Subcutaneous abdominal adipose tissue (tissue), 5 donors: ENCODE measurements around the gene LYL1.
A peak's percentile ranks its signal among the peaks of the same experiment; 100 is the strongest.

Experiments
- H3K27ac ChIP-seq: one replicate; pipeline ENCODE4 v1.7.0; 2013; ENCODE audit warnings: low read depth, mild to moderate bottlenecking, inconsistent platforms, low read length, moderate library complexity
- H3K27me3 ChIP-seq, 5 donors: one replicate each; pipeline ENCODE4 v1.7.0; 2013; ENCODE audit warnings: low read length in 5 of 5, inconsistent platforms in 1 of 5; ENCODE audit not compliant: control insufficient read depth in 5 of 5, insufficient read depth in 4 of 5
- H3K36me3 ChIP-seq, 5 donors: one replicate each; pipeline ENCODE4 v1.7.0; 2013; ENCODE audit warnings: low read length in 5 of 5; ENCODE audit not compliant: control insufficient read depth in 5 of 5, insufficient read depth in 5 of 5
- H3K4me1 ChIP-seq, 5 donors: one replicate each; pipeline ENCODE4 v1.7.0; 2013; ENCODE audit warnings: low read length in 5 of 5, mild to moderate bottlenecking in 3 of 5, moderate library complexity in 1 of 5; ENCODE audit not compliant: control insufficient read depth in 5 of 5, insufficient read depth in 5 of 5
- H3K4me3 ChIP-seq, 5 donors: one replicate each; pipeline ENCODE4 v1.7.0; 2013; ENCODE audit warnings: low read length in 5 of 5, low read depth in 1 of 5
- H3K9ac ChIP-seq, 5 donors: one replicate each; pipeline ENCODE4 v1.7.0; 2013; ENCODE audit warnings: low read length in 5 of 5, mild to moderate bottlenecking in 4 of 5, moderate library complexity in 3 of 5
- H3K9me3 ChIP-seq, 5 donors: one replicate each; pipeline ENCODE4 v1.7.0; 2013; ENCODE audit warnings: low read length in 5 of 5; ENCODE audit not compliant: control insufficient read depth in 5 of 5
- donor health status: healthy.
- donor health status: healthy.
- donor health status: healthy.
- donor health status: healthy.
- donor health status: healthy.

LYL1 gene

GRCh38 chr19:13056052-13056660, 46.5 kb downstream of the LYL1 start:
- H3K9ac ChIP-seq, result peak overlapping the region in 4 of 5 donors; percentile 56 to 78 (median 65)
- no peaks in the 10 kb centered on the region for H3K9me3 ChIP-seq
- no peaks in the 10 kb centered on the region for H3K36me3 ChIP-seq
- H3K27me3 ChIP-seq, result no peaks in the 10 kb centered on the region
- peaks cover 37 to 98% (median 96%) of the 10 kb centered on the region in 5 donors for H3K4me1 ChIP-seq
- H3K4me3 ChIP-seq, result peak overlapping the region in 4 of 5 donors; percentile 17 to 37 (median 24)
- H3K27ac ChIP-seq, result peak overlapping the region; percentile 97

- H3K4me3 ChIP-seq, result peak overlapping the region in 4 of 5 donors; percentile 17 to 37 (median 24)
- H3K9ac ChIP-seq, result peak overlapping the region in 4 of 5 donors; percentile 56 to 78 (median 65)
- H3K4me1 ChIP-seq, result peaks cover 43 to 98% (median 96%) of the 10 kb centered on the region in 5 donors
- no peaks in the 10 kb centered on the region for H3K36me3 ChIP-seq
- H3K27ac ChIP-seq, result peak overlapping the region; percentile 97
- no peaks in the 10 kb centered on the region for H3K27me3 ChIP-seq
- H3K9me3 ChIP-seq, result no peaks in the 10 kb centered on the region
Measured at GRCh38 chr19:13055213-13056051, 47.2 kb downstream of the LYL1 start.

GRCh38 chr19:13054626-13055212, 47.9 kb downstream of the LYL1 start:
- Histone ChIP-seq H3K27me3 (no peaks in the 10 kb centered on the region), H3K4me3 (peak overlapping the region in 2 of 5 donors; percentile 19 to 26), H3K27ac (peak overlapping the region; percentile 97), H3K36me3 (no peaks in the 10 kb centered on the region), H3K4me1 (peaks cover 42 to 98% (median 96%) of the 10 kb centered on the region in 5 donors), H3K9me3 (no peaks in the 10 kb centered on the region), H3K9ac (peak overlapping the region; percentile 23 to 75 (median 73))

- Histone ChIP-seq H3K4me3 (peak overlapping the region in 3 of 5 donors; percentile 11 to 26 (median 19)), H3K36me3 (no peaks in the 10 kb centered on the region), H3K27ac (peak overlapping the region; percentile 97), H3K27me3 (no peaks in the 10 kb centered on the region), H3K4me1 (peaks cover 42 to 92% (median 90%) of the 10 kb centered on the region in 5 donors), H3K9ac (peak overlapping the region; percentile 34 to 75 (median 73)), H3K9me3 (no peaks in the 10 kb centered on the region)
Measured at GRCh38 chr19:13053761-13054625, 48.7 kb downstream of the LYL1 start.

- H3K9ac ChIP-seq, result peak overlapping the region in 4 of 5 donors; percentile 34 to 75 (median 70)
- peaks cover 0 to under 1% (median 0%) of the 10 kb centered on the region in 5 donors for H3K36me3 ChIP-seq
- H3K27ac ChIP-seq, result peak overlapping the region; percentile 97
- H3K4me3 ChIP-seq, result peak overlapping the region in 1 of 5 donors; percentile 22
- peaks cover 42 to 85% (median 84%) of the 10 kb centered on the region in 5 donors for H3K4me1 ChIP-seq
- H3K27me3 ChIP-seq, result no peaks in the 10 kb centered on the region
- H3K9me3 ChIP-seq, result no peaks in the 10 kb centered on the region
Measured at GRCh38 chr19:13053238-13053637, 49.4 kb downstream of the LYL1 start.

GRCh38 chr19:13052447-13053175, 50.0 kb downstream of the LYL1 start:
- Histone ChIP-seq H3K27me3 (no peaks in the 10 kb centered on the region), H3K36me3 (peaks cover 0 to 6% (median 2%) of the 10 kb centered on the region in 5 donors), H3K9me3 (no peaks in the 10 kb centered on the region), H3K9ac (peak overlapping the region in 2 of 5 donors; percentile 46 to 75), H3K4me3 (no peak overlapping the region), H3K27ac (peak overlapping the region; percentile 97), H3K4me1 (peaks cover 42 to 85% (median 82%) of the 10 kb centered on the region in 5 donors)

- Histone ChIP-seq H3K9ac (peak overlapping the region in 3 of 5 donors; percentile 10 to 46 (median 22)), H3K4me3 (peak overlapping the region in 3 of 5 donors; percentile 36 to 52 (median 43))
Measured at GRCh38 chr19:13051557-13052165, 51.0 kb downstream of the LYL1 start.

GRCh38 chr19:13050274-13050673, 52.4 kb downstream of the LYL1 start:
- Histone ChIP-seq H3K4me3 (no peak overlapping the region), H3K27me3 (no peaks in the 10 kb centered on the region), H3K27ac (peak overlapping the region; percentile 97), H3K9me3 (no peaks in the 10 kb centered on the region), H3K9ac (peak overlapping the region in 1 of 5 donors; percentile 22), H3K4me1 (peaks cover 33 to 77% (median 71%) of the 10 kb centered on the region in 5 donors), H3K36me3 (peaks cover 0 to 13% (median 6%) of the 10 kb centered on the region in 5 donors)

More at GRCh38 chr19:13051557-13052165, 51.0 kb downstream of the LYL1 start:
- Histone ChIP-seq H3K27me3 (no peaks in the 10 kb centered on the region), H3K36me3 (peaks cover 0 to 7% (median 2%) of the 10 kb centered on the region in 5 donors), H3K4me1 (peaks cover 37 to 81% (median 75%) of the 10 kb centered on the region in 5 donors), H3K9me3 (no peaks in the 10 kb centered on the region), H3K27ac (peak overlapping the region; percentile 97)
